Progenitor cell of endocrine pancreas (in vitro differentiated cells): ENCODE measurements around the gene GLI2. TPM values are rescaled to one million over a fixed set of nuclear protein-coding genes. Genes with fewer than 3 reads are reported as not detected.

ENCODE experiments used
- DNase-seq: peaks from one replicate; pipeline ENCODE4 v3.0.0; 2021; ENCODE audit warnings: low spot score; ENCODE audit not compliant: unreplicated experiment
- H3K27ac Mint-ChIP-seq: 2 replicates; pipeline ENCODE4 v1.8.0; 2021; ENCODE audit warnings: mild to moderate bottlenecking, moderate library complexity, mixed read lengths
- H3K27me3 Mint-ChIP-seq: 2 replicates; pipeline ENCODE4 v1.8.0; 2021; ENCODE audit warnings: mixed read lengths
- H3K36me3 Mint-ChIP-seq: 2 replicates; pipeline ENCODE4 v1.8.0; 2022; ENCODE audit warnings: mixed read lengths; ENCODE audit not compliant: insufficient read depth
- H3K4me1 Mint-ChIP-seq: 2 replicates; pipeline ENCODE4 v1.8.0; 2021; ENCODE audit warnings: low read depth, mixed read lengths
- H3K4me3 Mint-ChIP-seq: 2 replicates; pipeline ENCODE4 v1.8.0; 2021; ENCODE audit warnings: low read depth, mild to moderate bottlenecking, moderate library complexity, mixed read lengths
- H3K9me3 Mint-ChIP-seq: 2 replicates; pipeline ENCODE4 v1.8.0; 2021; ENCODE audit warnings: low read depth, mixed read lengths
- CTCF ChIP-seq: fragments of 200-600 bp; sonication (generic); IDR thresholded peaks from one replicate; pipeline ENCODE4 v1.5.0; 2021; ENCODE audit warnings: antibody characterized with exemption, mild to moderate bottlenecking; ENCODE audit not compliant: unreplicated experiment
- total RNA-seq: library from RNA; stranded (reverse); gene quantifications from 2 replicates; pipeline ENCODE4 v1.2.1, GENCODE V29; 2021

The GLI2 gene
- total RNA-seq, 1 donor from 2014 or later, result 2.3 TPM

- DNase-seq, result no peak
- no peak for TF ChIP-seq CTCF
- Mint-ChIP-seq H3K27ac (no peak overlapping the region), H3K27me3 (peaks cover 66% of the 10 kb centered on the region), H3K36me3 (no peaks in the 10 kb centered on the region), H3K4me3 (no peak overlapping the region), H3K4me1 (no peaks in the 10 kb centered on the region), H3K9me3 (no peaks in the 10 kb centered on the region)
Measured at GRCh38 chr2:120715941-120716340, 19.7 kb upstream of the GLI2 start.

DNA sequence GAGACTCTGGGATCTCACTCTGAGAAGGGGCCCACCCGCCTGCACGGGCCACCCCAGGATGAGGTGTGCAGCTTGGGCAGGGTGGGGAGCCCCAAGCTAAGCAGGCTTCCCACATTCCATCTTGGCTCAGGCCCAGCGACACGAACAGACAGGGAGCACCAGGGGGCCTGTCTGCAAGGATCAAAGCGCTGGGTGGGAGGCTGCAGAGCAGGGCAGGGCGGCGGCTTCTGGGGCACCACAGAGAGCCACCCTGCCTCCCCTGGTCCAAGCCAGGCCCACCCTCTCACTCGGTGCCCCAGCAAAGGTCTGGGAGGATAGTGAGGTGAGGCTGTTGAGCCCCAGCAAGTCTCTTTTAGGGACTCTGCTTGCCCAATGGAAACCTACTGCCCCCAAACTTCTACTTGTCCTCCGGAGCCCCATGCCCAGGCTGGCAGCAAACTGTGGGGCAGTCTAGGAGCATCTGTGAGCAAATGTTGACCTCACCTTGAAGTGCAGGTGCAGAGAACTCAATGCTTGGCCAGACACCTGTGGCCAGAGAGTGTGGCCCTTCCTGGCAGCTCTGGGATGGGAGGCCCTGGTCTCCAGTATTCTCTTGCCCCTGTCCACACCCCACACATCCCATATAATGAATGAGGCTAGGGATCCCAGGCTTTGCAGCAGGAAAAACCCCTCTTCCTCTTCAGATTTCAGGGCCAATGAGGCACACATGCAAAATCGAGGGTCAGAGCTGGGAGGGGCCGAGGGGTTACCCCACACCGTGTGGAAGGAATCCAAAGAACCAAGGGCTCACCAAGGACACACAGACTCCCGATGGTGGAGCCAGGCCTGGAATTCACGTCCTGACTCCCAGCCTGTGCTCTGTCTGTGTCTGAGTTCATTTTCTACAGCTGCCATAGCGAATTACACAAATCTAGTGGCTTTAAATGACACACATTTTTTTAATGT lies 18.8 kb upstream of the GLI2 start:
- TF ChIP-seq CTCF, result no peak
- Mint-ChIP-seq H3K4me1 (no peaks in the 10 kb centered on the region), H3K27me3 (peaks cover 61% of the 10 kb centered on the region), H3K4me3 (no peak overlapping the region), H3K9me3 (no peaks in the 10 kb centered on the region), H3K36me3 (no peaks in the 10 kb centered on the region), H3K27ac (no peak overlapping the region)
- DNase-seq, result no peak

GRCh38 chr2:120719491-120719890 lies 16.2 kb upstream of the GLI2 start:
- H3K27me3 Mint-ChIP-seq, result peaks cover 56% of the 10 kb centered on the region
- no peak for DNase-seq
- no peak overlapping the region for H3K27ac Mint-ChIP-seq
- H3K9me3 Mint-ChIP-seq, result peaks cover 5% of the 10 kb centered on the region
- no peak for TF ChIP-seq CTCF
- H3K4me3 Mint-ChIP-seq, result no peak overlapping the region
- no peaks in the 10 kb centered on the region for H3K36me3 Mint-ChIP-seq
- peaks cover 5% of the 10 kb centered on the region for H3K4me1 Mint-ChIP-seq

DNA sequence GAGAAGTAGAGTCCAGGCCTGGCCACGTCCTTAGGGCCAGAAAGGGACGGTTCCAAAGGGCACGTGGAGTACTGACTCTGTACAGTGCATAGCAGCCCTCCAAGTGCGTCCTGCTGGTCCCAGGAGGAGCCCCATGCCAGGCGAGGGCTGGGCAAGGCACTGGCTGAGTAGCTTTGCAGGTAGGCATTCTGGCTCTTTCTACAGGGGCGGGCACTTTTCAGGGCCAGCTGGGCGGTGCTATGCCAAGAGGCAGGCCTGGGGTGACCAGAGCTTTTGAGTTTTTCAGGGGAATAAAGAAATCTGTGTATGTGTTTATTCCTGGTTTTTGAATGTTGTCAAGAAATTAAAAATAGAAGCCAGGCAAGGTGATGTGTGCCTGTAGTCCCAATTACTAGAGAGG lies 15.4 kb upstream of the GLI2 start:
- H3K27ac Mint-ChIP-seq, result no peak overlapping the region
- no peaks in the 10 kb centered on the region for H3K36me3 Mint-ChIP-seq
- no peak for TF ChIP-seq CTCF
- H3K27me3 Mint-ChIP-seq, result peaks cover 53% of the 10 kb centered on the region
- no peak overlapping the region for H3K4me3 Mint-ChIP-seq
- H3K4me1 Mint-ChIP-seq, result peaks cover 5% of the 10 kb centered on the region
- peaks cover 10% of the 10 kb centered on the region for H3K9me3 Mint-ChIP-seq
- no peak for DNase-seq

DNA sequence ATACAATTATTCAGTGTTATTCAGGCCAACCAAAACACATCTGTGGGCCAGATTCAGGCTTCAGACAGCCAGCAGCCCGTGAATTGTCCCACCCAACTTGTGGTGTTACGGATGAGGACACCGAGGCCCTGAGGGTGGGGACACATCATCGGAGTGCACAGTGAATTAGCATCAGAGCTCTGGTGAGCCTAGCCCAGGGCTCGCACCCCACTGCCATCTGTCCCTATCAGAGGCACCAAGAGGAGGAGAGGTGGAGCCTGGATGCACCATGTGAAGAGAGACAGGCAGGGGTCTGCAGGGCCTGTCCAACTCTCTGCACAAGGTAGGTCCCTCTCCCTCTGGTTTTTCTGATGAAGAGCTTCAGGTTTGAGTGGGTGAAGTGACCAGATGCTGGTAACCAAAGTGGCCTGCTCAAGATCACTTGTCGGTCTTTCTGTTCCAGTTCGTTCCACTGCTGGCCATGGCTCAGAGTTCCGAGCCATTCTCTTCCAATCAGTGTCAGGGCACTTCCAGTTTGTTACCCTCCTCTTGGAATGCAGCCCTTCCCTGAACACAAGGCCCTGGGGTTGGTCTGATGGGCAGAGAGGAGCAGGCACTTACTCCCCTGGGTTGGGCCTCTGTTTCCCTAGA lies 14.8 kb upstream of the GLI2 start:
- H3K9me3 Mint-ChIP-seq, result peaks cover 11% of the 10 kb centered on the region
- no peak for TF ChIP-seq CTCF
- no peak overlapping the region for H3K4me3 Mint-ChIP-seq
- DNase-seq, result no peak
- H3K4me1 Mint-ChIP-seq, result peaks cover 5% of the 10 kb centered on the region
- no peak overlapping the region for H3K27ac Mint-ChIP-seq
- H3K36me3 Mint-ChIP-seq, result no peaks in the 10 kb centered on the region
- H3K27me3 Mint-ChIP-seq, result peaks cover 47% of the 10 kb centered on the region
